Measurements from ENCODE around the gene LRRC75A.

The LRRC75A gene

DNA sequence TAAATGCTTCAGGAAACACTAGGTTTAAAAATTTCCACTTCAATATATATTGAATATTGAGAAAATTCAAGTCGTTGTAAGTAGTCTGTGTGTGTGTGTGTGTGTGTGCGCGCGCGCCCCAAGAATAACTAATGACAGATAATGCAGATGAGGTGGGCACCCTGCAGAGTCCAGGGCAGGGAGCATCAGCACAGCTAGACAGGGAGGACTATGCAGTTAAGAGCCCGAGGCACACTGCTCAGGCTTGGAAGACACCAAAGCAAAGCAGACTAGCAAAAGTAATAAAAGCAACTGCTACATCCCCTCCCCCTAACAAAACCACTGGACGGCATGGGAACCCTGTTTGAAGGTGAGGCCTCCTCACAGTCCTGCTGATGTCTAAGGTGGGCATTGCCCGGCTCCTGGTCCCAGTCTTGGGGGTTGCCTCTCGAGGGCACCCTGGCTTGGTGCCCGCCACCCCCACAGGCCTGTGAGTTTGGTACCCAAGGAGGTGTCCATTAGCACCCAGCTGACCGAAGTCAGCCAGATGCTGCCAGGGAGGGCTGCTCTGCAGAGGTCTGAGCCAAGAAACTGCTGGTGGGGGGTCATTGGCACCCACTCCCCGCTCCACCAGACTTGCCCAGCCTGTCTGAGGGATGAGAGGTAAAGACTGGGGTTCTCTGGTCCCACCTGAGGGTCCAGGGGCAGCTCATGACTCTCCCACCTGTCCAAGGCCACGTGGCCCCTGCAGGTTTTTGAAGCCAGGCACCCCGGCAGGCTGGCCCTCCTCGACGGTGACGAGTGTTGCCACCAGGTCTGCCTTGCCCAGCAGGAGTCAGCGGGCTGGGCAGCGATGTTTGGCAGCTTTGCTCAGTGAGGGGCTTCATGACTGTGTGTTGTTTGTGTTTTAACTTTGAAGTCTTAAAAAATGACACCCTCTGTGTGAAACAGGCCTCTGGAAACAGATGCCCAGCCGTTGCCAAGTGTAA lies 18.7 kb downstream of the LRRC75A start:
- H3K27ac ChIP-seq, result no peak overlapping the region
- no peak for TF ChIP-seq ZFX (IDR thresholded peaks at IDR 0.05; ENCODE audit: borderline replicate concordance)
- TF ChIP-seq, protein P1, sequence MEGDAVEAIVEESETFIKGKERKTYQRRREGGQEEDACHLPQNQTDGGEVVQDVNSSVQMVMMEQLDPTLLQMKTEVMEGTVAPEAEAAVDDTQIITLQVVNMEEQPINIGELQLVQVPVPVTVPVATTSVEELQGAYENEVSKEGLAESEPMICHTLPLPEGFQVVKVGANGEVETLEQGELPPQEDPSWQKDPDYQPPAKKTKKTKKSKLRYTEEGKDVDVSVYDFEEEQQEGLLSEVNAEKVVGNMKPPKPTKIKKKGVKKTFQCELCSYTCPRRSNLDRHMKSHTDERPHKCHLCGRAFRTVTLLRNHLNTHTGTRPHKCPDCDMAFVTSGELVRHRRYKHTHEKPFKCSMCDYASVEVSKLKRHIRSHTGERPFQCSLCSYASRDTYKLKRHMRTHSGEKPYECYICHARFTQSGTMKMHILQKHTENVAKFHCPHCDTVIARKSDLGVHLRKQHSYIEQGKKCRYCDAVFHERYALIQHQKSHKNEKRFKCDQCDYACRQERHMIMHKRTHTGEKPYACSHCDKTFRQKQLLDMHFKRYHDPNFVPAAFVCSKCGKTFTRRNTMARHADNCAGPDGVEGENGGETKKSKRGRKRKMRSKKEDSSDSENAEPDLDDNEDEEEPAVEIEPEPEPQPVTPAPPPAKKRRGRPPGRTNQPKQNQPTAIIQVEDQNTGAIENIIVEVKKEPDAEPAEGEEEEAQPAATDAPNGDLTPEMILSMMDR (IDR thresholded peaks at IDR 0.05), result no peak

DNA sequence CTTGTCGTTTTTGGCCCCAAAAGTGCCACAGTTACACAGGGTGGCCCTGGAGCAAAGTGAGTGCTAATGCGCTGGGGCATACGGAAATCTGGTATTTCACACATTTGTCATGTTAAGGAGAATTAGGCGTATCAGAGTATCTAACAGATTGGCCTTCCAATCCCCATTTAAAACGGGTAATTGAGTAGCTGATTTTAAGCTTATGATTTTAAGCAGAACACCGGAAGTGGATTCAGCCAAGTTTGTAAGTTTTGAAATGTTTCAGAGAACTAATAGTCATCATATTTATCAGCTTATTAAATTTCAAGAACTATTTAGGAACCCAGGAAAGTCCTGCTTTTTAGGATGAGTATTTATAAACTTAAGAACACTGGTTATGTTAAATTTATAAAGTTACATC lies 19.5 kb downstream of the LRRC75A start:
- TF ChIP-seq, protein P1 (IDR thresholded peaks at IDR 0.05), result no peak
- TF ChIP-seq ZFX (IDR thresholded peaks at IDR 0.05; ENCODE audit: borderline replicate concordance), result no peak
- H3K27ac ChIP-seq, result no peak overlapping the region

DNA sequence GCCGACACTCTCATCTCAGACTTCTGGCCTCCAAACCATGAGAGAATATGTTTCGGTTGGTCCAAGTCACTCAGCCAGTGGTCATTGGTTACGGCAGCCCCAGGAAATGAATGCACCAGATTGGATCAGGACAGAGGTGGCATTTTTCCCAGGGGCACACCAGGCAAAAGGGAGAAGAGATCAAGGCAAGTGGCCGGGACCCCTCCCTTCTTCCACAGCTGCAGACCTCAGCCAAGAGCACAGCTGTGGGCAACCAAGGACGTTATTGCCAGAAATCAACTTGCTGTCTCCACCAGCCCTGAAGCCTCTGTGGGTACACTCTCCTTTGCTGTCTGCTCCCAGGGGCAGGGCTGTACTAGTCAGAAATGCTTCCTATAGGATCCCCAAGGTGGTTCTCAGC lies 20.7 kb downstream of the LRRC75A start:
- TF ChIP-seq, protein P1 (IDR thresholded peaks at IDR 0.05), result no peak
- no peak for TF ChIP-seq ZFX (IDR thresholded peaks at IDR 0.05; ENCODE audit: borderline replicate concordance)
- H3K27ac ChIP-seq, result no peak overlapping the region

DNA sequence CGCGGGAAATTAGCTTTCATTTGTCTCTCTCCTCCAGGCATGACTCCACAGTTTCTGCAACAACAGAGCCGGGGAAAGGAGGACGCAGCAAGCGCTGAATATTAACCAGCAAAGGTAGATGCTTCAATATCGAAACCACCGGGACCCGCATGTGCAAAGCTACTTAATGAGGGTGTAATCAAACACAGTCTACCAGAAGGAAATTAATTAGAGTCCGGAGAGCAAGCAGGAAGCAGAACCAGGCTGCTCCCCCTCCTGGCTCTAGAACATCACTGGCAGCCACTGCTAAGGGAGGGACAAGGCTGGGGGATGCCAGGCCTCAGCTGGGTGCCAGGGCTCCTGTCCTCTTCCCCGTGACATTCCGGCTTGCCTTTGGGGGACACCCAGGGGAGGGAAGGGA lies 21.7 kb downstream of the LRRC75A start:
- H3K27ac ChIP-seq, result no peak overlapping the region
- TF ChIP-seq, protein P1 (IDR thresholded peaks at IDR 0.05), result no peak
- no peak for TF ChIP-seq ZFX (IDR thresholded peaks at IDR 0.05; ENCODE audit: borderline replicate concordance)

DNA sequence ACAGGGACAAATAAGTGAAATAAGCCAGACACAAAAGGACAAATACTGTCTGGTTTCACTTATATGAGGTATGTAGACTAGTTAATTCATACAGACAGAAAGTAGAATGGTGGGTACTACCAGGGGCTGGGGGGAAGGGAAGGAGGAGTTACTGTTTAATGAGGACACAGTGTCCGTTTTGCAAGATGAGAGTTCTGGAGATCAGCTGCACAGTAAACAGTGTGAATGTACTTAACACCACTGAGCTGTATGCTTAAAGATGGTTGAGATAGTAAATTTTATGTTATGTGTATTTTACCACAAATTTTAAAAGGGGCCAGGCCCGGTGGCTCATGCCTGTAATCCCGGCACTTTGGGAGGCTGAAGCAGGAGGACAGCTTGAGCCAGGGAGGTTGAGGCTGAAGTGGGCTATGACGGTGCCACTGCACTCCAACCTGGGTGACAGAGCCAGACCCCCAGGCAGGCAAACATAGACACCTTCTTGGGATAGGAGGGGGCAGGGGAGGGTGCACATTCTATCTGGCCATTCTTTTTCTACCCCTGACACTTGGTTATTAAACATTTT lies 23.5 kb downstream of the LRRC75A start:
- 0 out of 2 replicates have a peak overlapping the region, but pooled peaks have one; percentile 26 for H3K27ac ChIP-seq
- TF ChIP-seq ZFX (IDR thresholded peaks at IDR 0.05; ENCODE audit: borderline replicate concordance), result no peak
- TF ChIP-seq, protein P1 (IDR thresholded peaks at IDR 0.05), result no peak

DNA sequence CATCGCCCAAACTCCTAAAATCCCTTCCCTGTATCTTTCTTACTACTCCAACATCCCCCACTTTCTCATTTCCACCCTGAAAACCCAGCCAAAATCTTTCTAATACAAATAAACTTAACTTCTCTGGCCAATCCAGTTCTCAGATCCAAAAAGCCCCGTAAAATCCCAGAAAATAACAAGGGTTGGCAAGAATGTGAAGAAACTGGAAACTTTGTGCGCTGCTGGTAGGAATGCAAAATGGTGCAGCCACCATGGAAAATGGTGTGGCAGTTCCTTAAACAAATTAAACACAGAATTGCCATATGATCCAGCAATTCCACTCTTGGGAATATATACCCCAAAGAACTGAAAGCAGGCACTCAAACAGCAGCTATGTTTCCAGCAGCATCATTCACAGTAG lies 24.1 kb downstream of the LRRC75A start:
- H3K27ac ChIP-seq, result 0 out of 2 replicates have a peak overlapping the region, but pooled peaks have one; percentile 26
- TF ChIP-seq, protein P1 (IDR thresholded peaks at IDR 0.05), result no peak
- TF ChIP-seq ZFX (IDR thresholded peaks at IDR 0.05; ENCODE audit: borderline replicate concordance), result no peak

DNA sequence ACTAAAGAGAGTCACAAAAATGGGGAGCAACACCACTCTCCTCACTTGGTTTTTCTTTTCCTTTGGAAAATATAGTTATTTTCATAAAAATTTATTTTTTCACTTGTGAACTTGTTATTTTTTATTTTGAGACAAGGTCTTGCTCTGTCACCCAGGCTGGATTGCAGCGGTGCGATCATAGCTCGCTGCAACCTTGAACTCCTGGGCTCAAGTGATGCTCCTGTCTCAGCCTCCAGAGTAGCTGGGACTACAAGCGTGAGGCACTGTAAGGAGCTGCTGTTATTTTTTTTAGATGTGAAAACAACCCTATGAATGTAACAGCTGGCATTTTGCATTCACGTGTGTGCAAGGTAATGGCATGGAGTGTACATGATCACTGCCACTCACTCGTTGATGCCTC lies 24.9 kb downstream of the LRRC75A start:
- H3K27ac ChIP-seq, result no peak overlapping the region
- TF ChIP-seq, protein P1 (IDR thresholded peaks at IDR 0.05), result no peak
- TF ChIP-seq ZFX (IDR thresholded peaks at IDR 0.05; ENCODE audit: borderline replicate concordance), result no peak
